Ishikawa (cell line): Measurements from ENCODE around the gene E2F3.

Source experiments
- CEBPB ChIP-seq: IDR thresholded peaks from 2 replicates; pipeline ENCODE4 v1.6.1; 2012
- CREB1 ChIP-seq: IDR thresholded peaks from 2 replicates; pipeline ENCODE4 v1.6.1; 2012; ENCODE audit warnings: low read depth
- EGR1 ChIP-seq: IDR thresholded peaks from 2 replicates; pipeline ENCODE4 v1.6.1; 2012
- EP300 ChIP-seq: IDR thresholded peaks from 2 replicates; pipeline ENCODE4 v1.6.1; 2012; ENCODE audit warnings: borderline replicate concordance
- FOXM1 ChIP-seq: IDR thresholded peaks from 2 replicates; pipeline ENCODE4 v1.6.1; 2012; ENCODE audit warnings: low read depth, borderline replicate concordance
- NFIC ChIP-seq: IDR thresholded peaks from 2 replicates; pipeline ENCODE4 v1.6.1; 2012
- RAD21 ChIP-seq: IDR thresholded peaks from 2 replicates; pipeline ENCODE4 v1.6.1; 2012; ENCODE audit warnings: low read depth
- TAF1 ChIP-seq: IDR thresholded peaks from 2 replicates; pipeline ENCODE4 v1.6.1; 2012; ENCODE audit warnings: low read depth, mild to moderate bottlenecking
- TCF12 ChIP-seq: IDR thresholded peaks from 2 replicates; pipeline ENCODE4 v1.6.1; 2012; ENCODE audit warnings: low read depth
- TEAD4 ChIP-seq: IDR thresholded peaks from 2 replicates; pipeline ENCODE4 v1.6.1; 2012
- YY1 ChIP-seq: IDR thresholded peaks from 2 replicates; pipeline ENCODE4 v1.6.1; 2012; ENCODE audit warnings: low read depth
- TF ChIP-seq, protein P1 (sequence below): IDR thresholded peaks from 2 replicates; pipeline ENCODE4 v1.6.1; 2012
- TF ChIP-seq, protein P2 (sequence below): IDR thresholded peaks from 2 replicates; pipeline ENCODE4 v1.6.1; 2012; ENCODE audit warnings: low read depth, mild to moderate bottlenecking

DNA sequence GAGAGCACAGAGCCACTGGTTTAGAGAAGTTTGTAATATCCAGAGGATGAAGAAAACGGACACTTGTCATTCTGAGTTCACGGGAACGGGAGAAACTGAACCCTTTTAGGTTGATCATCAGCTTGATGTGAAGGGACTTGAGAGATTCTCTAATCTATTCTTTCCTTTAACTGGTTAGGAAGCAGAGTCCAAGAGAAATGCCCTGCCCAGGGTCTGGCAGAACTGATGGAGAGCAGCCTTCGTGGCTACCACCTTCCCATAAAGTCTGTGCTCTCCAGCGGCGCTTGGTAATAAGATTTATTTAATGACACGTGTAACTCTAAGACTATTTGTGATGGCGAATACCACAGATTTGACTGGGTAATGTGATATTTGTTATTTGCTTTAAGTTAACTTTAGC, 36.0 kb downstream of the E2F3 start:
- TF ChIP-seq TEAD4 (no peak), RAD21 (no peak), TAF1 (no peak), EGR1 (no peak), CREB1 (no peak), CEBPB (no peak), FOXM1 (no peak), EP300 (no peak), YY1 (no peak), TCF12 (no peak), NFIC (no peak)
- TF ChIP-seq, protein P1, sequence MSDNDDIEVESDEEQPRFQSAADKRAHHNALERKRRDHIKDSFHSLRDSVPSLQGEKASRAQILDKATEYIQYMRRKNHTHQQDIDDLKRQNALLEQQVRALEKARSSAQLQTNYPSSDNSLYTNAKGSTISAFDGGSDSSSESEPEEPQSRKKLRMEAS = no peak
- TF ChIP-seq, protein P2, sequence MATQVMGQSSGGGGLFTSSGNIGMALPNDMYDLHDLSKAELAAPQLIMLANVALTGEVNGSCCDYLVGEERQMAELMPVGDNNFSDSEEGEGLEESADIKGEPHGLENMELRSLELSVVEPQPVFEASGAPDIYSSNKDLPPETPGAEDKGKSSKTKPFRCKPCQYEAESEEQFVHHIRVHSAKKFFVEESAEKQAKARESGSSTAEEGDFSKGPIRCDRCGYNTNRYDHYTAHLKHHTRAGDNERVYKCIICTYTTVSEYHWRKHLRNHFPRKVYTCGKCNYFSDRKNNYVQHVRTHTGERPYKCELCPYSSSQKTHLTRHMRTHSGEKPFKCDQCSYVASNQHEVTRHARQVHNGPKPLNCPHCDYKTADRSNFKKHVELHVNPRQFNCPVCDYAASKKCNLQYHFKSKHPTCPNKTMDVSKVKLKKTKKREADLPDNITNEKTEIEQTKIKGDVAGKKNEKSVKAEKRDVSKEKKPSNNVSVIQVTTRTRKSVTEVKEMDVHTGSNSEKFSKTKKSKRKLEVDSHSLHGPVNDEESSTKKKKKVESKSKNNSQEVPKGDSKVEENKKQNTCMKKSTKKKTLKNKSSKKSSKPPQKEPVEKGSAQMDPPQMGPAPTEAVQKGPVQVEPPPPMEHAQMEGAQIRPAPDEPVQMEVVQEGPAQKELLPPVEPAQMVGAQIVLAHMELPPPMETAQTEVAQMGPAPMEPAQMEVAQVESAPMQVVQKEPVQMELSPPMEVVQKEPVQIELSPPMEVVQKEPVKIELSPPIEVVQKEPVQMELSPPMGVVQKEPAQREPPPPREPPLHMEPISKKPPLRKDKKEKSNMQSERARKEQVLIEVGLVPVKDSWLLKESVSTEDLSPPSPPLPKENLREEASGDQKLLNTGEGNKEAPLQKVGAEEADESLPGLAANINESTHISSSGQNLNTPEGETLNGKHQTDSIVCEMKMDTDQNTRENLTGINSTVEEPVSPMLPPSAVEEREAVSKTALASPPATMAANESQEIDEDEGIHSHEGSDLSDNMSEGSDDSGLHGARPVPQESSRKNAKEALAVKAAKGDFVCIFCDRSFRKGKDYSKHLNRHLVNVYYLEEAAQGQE = no peak
